ENCODE results near the gene CHST2. TPM values are rescaled to one million over a fixed set of nuclear protein-coding genes. Genes with fewer than 3 reads are reported as not detected.
"Not testable (repeated sequence)": the region's sequence is repeated elsewhere in the genome, so short reads cannot be mapped to it uniquely, and the experiment has no call there.

CHST2 gene
- 1.4 and 2.2 TPM in 2 replicates for total RNA-seq

DNA sequence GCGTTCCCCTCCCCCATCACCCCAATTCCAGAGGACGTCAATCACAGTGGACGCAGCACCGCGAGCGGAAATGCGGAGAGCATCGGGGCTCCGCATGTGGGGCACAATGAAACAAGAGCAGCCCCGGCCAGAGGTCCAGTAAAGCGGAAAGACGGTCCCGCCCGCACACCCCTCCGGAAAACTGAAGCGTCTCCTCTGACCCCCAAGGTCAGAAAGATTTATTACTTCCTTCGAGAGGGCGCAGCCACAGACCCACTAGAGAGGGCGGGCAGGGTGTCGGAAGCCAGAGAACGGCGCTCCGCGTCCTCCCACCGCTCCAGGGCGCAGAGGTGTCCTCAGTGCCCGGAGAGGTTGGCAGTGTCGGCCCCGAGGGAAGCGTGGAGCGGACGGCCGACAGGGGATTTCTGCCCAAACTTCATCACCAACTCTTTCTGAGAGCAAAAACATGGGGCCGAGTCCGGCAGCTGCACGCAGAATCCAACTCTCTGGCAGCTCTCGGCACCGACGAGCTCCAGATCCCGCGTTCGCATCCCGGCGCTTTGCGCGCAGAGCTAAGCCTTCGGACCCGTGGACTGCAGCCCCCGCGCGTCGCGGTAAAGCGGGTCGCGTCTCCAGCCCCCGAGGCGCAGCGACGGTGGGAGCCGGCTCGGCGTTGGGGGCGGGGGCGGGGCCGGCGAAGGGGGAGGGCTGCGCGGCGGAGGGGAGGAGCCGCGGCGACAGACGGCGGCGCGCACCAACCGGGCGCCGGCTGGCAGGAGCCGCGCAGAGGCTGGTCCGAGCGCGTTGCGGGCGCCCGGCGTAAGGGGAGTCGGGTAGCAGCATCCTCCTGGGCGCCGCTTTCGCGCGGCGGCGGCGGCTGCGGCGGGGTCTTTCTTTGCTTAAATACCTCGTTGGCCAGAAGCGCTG, at the start of gene CHST2:
Gene CHST2, plus strand, starts transcription at position 763 of the 906 bp plus-strand sequence. CDS start 1,046 bp downstream, outside the sequence.
- TF ChIP-seq, protein P1, sequence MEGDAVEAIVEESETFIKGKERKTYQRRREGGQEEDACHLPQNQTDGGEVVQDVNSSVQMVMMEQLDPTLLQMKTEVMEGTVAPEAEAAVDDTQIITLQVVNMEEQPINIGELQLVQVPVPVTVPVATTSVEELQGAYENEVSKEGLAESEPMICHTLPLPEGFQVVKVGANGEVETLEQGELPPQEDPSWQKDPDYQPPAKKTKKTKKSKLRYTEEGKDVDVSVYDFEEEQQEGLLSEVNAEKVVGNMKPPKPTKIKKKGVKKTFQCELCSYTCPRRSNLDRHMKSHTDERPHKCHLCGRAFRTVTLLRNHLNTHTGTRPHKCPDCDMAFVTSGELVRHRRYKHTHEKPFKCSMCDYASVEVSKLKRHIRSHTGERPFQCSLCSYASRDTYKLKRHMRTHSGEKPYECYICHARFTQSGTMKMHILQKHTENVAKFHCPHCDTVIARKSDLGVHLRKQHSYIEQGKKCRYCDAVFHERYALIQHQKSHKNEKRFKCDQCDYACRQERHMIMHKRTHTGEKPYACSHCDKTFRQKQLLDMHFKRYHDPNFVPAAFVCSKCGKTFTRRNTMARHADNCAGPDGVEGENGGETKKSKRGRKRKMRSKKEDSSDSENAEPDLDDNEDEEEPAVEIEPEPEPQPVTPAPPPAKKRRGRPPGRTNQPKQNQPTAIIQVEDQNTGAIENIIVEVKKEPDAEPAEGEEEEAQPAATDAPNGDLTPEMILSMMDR (conservative IDR thresholded peaks at IDR 0.05; ENCODE audit: low read depth, low read length): no peak
- H3K4me3 ChIP-seq (ENCODE audit: low read depth, low read length): peak within 1 kb of the TSS; percentile 90
- no peak for DNase-seq (ENCODE audit: low read depth)

DNA sequence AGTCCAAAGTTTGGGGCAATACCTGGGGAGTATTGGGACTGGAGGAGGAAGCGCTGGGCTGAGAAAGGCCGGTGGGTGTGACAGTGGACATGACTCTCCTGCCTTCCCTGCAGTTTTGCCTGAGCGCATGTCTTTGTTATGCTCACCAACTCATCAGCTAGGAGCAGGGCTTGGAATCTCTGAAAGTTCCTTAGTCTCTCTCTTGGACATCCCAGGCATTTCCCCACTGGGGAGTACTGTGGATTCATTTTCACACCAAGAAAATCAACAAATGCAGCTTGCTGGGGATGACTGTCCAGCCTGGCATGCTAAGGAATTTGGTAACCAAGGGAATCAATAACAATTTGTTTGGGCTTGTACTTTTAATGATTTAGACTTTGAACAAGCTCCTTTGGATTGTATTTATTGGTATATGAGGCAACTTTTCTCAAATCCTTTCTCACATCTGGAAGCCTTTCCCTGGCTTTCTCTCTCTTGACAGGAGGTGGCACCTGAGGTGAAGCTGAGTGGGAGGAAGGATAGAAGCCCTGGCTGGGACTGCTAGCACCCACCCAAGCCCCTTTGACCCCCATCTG, 48.5 kb upstream of the CHST2 start:
- TF ChIP-seq, protein P1 (conservative IDR thresholded peaks at IDR 0.05; ENCODE audit: low read depth, low read length): peak; percentile 44
- peak; percentile 91 for DNase-seq (ENCODE audit: low read depth)
- H3K4me3 ChIP-seq (ENCODE audit: low read depth, low read length): no peak overlapping the region

DNA sequence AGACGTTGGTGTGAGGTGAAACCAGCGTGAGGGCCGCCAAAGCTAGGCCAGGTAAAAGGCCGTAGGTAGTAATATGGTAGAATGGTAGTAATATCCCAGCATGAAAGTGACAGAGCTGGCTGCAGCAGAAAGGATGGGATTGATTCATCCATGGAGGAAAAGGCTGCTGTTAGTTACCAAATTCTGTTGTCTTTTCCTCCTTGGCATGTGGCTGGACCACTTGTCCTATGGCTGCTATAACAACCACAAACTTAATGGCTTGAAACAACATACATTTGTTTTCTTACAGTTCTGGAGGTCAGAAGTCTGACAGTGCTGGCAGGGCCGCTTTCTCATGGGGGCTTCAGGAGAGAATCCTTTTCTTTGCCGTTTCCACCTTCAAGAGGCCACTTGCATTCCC, 47.8 kb upstream of the CHST2 start:
- TF ChIP-seq, protein P1 (conservative IDR thresholded peaks at IDR 0.05; ENCODE audit: low read depth, low read length): no peak

DNA sequence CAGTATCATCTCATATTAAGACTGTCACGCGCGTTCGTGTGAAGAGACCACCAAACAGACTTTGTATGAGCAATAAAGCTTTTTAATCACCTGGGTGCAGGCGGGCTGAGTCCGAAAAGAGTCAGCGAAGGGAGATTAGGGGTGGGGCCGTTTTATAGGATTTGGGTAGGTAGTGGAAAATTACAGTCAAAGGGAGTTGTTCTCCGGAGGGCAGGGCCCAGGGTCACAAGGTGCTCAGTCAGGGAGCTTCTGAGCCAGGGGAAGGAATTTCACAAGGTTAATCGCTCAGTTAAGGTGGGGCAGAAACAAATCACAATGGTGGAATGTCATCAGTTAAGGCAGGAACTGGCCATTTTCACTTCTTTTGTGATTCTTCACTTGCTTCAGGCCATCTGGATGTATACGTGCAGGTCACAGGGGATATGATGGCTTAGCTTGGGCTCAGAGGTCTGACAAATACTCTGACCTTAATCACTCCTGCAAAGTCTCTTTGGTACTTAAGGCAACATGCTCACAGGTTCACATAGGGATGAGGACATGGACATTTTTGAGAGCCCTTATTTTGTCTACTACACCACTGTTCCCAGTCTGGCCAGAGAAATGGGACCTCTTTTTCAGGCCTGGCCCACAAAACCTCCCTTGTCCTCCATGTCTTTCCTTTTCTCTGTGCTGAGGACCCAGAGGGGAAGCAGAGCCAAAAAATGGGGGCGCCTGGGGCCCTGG, 47.1 kb upstream of the CHST2 start:
- H3K4me3 ChIP-seq (ENCODE audit: low read depth, low read length); DNase-seq (ENCODE audit: low read depth): not testable (repeated sequence)

More for the DNA sequence above, 47.8 kb upstream of the CHST2 start:
- H3K4me3 ChIP-seq (ENCODE audit: low read depth, low read length): no peak overlapping the region
- no peak for DNase-seq (ENCODE audit: low read depth)

- H3K4me3 ChIP-seq (ENCODE audit: low read depth, low read length); DNase-seq (ENCODE audit: low read depth): not testable (repeated sequence)
Observed at GRCh38 chr3:143073541-143073940, 46.0 kb upstream of the CHST2 start.

GRCh38 chr3:143073983-143074382, 45.6 kb upstream of the CHST2 start:
- not testable (repeated sequence) for DNase-seq (ENCODE audit: low read depth); H3K4me3 ChIP-seq (ENCODE audit: low read depth, low read length)

DNA sequence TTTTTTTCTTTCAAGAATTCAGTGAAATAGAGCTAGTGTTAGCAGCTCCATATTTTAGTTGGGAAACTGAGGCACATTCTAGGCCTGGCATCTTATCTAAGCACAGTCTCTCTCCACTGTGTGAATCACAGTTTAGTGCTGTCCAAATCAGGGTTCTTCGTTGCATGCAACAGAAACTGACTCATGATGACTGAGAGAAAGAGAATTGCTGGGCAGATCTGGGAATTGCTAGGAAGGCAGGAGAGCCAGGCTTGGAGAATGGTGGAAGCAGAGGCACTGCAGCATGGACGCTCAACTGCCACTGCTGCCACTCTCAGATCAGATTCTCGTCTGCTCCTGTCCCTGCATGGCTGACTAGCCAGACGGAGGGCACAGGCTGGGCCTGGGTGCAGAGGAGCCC, 40.7 kb upstream of the CHST2 start:
- TF ChIP-seq, protein P1 (conservative IDR thresholded peaks at IDR 0.05; ENCODE audit: low read depth, low read length): no peak
- no peak overlapping the region for H3K4me3 ChIP-seq (ENCODE audit: low read depth, low read length)

DNA sequence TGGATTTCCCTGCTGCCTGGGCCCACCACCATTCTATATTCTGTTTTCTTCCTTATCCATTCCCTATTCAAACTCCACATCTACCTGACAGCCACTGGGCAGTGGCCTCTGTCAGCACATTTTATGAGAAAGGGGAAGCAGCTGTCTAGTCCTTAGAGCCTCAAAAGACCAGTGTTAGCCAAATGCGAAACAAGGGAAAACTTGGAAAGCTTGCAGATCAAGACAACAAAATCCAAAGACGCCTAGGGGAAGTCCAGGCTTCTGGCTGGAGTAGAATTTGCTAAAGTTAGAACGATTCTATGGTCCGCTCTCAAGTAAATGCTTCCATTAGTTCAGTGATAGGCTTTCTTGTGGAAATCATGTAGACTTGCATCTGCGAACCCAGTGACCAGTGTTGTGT, 39.4 kb upstream of the CHST2 start:
- TF ChIP-seq, protein P1 (conservative IDR thresholded peaks at IDR 0.05; ENCODE audit: low read depth, low read length): no peak
- no peak for DNase-seq (ENCODE audit: low read depth)
- no peak overlapping the region for H3K4me3 ChIP-seq (ENCODE audit: low read depth, low read length)

More for the DNA sequence above, 40.7 kb upstream of the CHST2 start:
- DNase-seq (ENCODE audit: low read depth): peak; percentile 36

Measured in epithelial cell of proximal tubule (primary cell).